NCI-H2196 (cell line): ENCODE measurements around the gene TPRG1L.
A peak's percentile ranks its signal among the peaks of the same experiment; 100 is the strongest.
"Not testable (repeated sequence)": the region's sequence is repeated elsewhere in the genome, so short reads cannot be mapped to it uniquely, and the experiment has no call there.

Source experiments
- DNase-seq: peaks from one replicate; lab custom pipeline; 2025; ENCODE audit not compliant: unreplicated experiment; lab: John Stamatoyannopoulos, UW

Gene TPRG1L

DNA sequence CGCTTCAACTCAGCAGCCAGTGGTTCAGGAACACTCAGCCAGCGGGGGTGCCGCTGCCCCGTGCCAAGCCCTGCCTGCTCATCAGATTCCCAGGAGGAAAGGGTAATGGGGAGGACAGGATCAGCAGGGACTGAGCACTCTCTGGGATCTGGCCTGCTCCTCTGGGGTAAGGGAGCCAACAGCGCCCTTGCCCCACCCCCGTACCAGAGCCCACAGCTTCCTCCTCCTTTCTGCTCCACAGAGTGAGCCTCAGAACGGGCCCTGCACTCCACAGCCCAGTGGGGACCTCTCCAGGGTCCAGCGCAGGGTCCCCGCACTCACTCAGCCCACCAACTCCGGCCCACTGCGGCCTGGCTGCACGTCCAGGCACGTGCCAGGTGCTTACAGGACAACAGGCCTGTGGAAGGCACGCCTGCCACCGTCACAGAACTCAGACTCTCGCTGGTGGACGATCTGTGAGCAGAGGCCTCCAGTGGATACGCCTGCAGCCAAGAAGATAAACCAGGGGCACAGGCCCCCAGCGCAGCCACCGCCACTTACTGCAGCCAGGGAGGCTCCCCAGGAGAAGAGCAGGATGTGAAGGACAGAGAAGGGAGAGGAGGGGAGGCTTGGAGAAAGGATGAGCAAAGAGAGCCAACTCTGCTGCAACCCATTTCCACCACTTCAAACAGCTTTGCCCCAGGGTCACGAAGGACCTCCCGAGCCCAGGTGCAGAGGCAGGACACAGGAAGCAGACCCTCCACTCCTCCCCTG lies 15.6 kb upstream of the TPRG1L start:
- DNase-seq, result no peak

DNA sequence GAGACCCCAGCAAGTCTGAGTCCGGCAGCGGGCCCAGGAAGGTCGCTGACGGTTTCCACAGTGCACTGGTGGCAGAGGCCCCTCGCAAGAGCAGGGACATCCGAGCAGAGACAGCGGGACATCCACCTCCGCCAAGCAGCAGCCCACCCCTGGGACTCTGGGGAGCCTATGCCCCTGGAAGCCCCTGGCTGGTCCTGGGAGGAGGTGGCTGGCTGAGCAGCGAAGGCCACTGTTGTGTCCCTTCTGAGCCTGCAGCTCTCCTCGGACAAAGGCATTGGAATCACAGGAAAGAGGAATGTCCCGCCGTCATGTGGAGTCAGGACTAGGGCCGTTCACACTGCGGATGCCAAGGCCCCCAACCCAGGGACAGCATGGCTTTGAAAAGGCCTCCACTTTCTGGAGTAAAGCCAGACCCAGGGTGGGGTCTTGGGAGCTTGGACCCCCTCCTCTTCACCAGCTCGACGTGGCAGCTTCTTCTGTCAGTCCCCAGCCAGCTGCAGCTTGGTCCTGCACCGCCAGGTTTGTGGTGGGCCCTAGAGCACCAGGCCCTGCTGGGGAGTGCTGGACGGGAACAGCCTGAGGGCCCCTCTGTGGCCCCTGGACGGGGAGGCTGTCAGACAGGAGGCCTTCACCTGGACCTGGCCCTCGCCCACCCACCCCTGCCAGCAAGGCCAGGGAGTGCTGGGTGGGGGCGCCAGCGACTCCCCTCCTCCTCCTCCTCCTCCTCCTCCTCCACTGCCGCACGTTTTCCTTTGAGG lies 14.9 kb upstream of the TPRG1L start:
- DNase-seq, result no peak

DNA sequence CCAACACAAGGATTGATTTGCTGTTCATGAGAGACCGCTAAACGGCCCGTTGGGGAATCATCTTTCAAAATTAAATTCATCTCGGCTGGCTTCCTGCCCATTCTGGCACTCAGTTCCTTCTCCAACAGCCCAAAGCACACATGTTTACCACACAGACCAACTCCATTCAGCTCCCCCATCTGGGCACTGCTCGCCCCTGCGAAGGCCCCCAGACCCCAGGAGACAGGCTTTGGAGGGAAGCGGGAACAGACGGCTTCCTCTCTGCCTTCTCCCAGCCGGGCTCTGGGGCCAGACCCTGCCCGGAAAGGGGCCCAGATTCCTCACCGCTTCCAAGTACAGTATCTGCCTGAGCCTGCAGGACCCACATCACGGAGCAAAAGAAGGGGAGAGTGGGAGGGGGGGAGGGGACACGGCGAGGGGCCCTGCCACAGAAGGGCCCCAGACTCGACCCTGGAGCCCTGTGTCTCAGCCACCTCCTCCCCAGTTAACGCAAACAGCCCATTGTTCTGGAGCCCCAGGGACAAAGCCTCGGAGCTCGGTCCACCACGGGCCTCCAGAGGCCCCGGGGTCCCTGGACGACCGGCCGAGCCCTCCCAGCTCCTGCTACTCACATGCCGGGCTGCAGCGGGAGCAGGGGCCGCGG lies 14.2 kb upstream of the TPRG1L start:
- peak; percentile 14 for DNase-seq

DNA sequence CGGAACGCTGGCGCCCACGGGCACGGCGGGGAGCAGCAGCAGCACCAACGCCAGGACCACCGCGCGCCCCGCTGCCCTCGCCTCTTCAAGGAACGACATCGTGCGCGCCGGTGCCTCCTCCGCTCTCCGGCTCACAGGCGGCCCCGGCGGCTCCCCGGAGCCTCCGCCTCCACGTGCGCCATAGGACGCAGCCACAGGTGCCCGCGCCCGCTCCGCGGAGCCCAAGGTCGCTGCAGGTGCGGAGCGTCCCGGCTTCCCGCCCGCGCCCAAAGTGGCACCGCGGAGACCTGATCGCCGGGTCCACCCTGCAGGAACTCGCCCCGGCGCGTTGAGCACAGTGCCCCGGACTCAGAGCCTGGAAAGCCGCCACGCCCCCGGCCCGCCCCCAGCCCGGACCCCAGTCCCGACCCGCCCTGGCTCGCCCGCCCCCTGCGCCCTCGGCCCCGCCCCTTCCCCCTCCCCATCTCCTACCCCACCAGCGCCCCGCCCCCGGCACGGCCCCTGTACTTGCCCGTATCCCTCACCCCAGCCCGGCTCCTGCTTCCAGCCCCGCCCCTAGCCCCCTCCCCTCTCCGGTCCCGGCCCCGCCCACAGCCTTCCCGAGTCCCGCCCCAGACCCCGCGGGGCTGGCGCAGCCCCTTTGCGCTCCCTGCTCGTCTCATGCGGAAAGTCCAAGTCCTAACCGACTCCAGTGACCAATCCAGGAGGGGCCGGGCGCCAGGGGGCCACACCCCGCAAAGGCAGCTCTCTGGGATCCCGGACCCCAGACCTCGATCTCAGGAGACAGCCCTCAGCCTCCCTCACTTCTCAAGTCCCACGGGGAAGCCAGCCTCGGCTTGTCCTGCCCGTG lies 13.4 kb upstream of the TPRG1L start, which contains the start of gene MEGF6:
MEGF6 (minus strand) TSS at position 339 of the 850 bp plus-strand sequence; CDS start at position 99, 240 bp downstream.
- DNase-seq, result peak; percentile 71

DNA sequence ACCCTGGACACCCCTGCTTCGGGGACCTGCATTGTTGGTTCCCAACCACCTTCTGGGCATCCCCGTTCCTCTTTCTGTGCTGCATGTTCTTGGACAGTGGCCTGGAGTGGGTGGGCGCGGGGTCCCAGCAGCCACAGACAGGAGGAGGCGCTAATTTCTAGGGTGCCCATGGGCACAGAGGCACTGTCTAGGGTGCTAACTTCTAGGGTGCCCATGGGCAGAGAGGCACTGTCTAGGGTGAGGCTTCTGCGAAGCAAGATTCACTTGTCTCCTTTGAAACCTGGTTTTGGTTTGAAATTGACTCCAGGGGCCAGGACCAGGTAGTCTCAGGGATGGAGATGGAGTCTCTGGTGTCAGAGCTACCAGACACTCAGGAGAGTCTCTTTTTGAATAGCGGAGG lies 12.7 kb upstream of the TPRG1L start:
- no peak for DNase-seq

DNA sequence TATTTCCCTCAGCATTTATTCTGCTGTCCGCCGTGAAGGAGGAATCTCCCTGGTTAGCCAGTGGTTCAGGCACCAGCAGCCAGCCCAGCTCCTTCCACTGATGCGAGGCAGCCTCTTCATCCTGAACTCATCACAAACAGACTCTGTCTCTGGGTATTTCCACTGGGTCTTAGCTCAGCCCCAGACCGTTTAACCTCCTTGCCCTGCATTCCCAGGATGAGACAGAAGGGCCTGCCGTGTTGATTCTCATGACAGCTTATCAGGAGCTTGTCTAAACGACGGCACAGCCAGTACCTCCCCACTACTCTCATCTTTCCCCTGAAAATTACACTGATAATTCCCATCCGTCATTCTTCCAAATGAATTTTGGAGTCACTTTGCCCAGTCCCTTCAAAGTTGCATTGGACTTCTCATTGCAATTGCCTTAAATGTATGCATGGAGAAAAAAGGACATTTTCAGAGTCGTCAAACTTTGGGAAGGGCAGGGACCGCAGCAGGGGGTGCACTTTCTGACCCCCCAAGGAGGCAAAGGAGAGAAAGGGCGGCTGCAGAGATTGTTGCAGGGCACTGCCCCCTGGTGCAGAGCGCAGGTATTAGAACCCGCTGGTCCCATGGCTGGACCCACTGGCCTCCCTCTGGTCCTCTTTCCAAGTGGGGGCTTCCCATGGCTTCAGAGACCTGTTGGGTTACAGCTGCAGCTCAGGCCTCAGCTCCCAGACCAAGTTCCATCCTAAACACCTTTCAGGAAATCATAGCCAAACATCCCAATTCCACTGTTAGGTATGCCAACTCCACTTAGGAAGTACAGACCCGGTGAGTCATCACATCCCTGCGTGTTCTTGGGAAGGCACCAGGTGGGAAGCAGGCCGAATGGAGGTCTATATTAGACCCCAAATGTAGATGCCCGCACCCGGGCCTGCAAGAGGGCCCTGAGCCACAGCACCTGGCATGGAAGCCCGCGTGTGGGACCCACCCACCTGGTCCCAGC lies 9.8 kb upstream of the TPRG1L start:
- peak; percentile 38 for DNase-seq

DNA sequence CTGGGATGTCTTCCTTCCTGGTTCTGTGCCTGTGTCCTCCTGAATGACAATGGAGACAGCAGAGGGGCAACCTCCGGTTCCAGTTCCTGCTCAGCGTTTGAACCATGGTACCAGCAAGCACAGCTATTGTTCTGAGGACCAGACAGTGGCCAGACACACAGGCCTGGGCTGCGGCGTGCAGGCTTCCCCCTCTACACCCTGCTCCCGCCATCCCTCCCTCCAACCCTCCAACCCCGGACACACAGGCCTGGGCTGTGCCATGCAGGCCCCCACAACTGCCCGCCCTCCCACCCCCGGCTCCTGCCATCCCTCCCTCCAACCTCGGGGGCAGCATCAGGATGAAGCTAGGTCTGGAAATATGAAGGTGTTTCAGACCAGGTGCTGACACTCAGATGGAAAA lies 8.0 kb upstream of the TPRG1L start:
- DNase-seq, result no peak

DNA sequence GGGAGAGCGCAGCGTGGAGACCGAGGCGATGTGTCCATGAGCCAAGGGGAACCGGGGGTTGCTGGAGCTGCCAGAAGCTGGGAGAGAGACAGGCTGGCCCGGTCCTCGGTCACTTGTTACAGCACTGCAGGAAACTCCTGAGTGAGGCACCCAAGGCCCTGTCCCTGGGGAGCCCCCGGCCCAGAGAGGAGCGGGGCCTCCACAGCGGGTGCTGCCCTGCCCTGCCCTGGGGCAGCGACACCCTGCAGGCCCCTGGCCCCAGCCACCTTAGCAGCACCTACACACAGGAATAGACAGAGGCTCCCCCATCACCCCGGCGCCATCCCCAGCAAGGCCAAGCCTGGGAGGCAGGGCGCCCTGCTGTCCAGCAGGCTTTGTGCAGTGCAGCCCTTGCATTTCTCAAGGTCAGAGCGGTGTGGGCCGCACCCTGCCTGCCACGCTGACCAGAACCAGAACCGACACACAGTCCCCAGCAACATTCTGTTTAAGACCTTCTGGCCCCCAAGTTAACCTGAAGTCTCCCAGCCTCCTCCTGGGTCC lies 6.9 kb upstream of the TPRG1L start:
- DNase-seq, result no peak

DNA sequence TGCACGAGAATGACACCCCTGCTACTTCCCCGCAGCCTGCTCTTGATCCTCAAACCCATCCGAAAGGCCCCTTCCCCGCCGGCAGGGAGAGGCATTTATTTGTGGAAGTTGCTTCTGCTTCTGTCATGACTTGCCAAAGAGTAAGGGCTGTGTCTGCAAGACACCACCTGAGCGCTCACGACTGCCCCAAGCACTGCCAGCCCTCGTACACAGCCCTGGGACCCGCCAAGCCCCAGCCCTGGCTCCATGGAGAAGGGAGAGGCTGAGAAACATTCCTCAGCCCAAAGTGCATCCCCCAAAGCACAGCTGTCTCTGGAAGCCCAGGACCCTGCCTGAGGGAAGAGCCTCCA lies 6.3 kb upstream of the TPRG1L start:
- no peak for DNase-seq

DNA sequence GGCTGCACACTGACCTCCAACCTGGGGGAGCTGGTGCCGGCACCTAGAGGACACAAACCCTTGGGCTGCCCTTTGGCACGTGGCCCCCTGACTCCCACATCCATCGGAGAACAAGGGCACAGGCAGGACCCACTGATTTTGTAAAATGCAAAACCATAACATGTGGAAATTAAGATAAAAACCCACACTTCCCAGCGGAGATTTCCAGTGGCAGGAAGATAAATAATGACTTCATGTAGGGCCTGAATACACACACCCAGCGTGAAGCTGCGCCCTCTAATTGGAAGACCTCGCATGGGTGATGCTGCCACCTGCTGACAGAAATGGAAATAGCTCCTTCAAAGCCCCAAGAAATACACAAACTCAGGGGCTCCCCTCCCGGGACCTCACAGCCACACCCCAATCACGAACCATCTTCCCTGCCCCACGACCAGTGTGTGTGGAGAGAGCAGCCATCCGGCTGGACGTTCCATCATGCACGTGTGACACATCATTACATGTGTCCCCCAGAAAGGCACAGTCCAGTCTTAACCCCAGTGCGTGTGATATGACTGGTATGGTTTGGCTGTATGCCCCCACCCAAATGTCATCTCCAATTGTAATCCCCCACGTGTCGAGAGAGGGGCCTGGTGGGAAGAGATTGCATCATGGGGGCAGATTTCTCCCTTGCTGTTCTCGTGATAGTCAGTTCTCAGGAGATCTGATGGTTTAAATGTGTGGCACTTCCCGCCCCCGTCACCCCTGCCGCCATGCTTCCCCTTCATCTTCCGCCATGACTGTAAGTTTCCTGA lies 5.7 kb upstream of the TPRG1L start:
- peak; percentile 79 for DNase-seq

DNA sequence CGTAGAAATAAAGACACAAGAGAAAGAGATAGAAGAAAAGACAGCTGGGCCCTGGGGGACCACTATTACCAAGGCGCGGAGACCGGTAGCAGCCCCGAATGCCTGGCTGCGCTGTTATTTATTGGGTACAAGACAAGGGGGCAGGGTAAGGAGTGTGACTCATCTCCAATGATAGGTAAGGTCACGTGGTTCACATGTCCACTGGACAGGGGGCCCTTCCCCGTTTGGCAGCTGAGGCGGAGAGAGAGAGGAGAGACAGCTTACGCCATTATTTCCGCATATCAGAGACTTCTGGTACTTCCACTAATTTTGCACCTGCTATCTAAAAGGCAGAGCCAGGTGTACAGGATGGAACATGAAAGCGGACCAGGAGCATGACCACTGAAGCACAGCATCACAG lies 4.1 kb upstream of the TPRG1L start:
- DNase-seq, result peak; percentile 47

DNA sequence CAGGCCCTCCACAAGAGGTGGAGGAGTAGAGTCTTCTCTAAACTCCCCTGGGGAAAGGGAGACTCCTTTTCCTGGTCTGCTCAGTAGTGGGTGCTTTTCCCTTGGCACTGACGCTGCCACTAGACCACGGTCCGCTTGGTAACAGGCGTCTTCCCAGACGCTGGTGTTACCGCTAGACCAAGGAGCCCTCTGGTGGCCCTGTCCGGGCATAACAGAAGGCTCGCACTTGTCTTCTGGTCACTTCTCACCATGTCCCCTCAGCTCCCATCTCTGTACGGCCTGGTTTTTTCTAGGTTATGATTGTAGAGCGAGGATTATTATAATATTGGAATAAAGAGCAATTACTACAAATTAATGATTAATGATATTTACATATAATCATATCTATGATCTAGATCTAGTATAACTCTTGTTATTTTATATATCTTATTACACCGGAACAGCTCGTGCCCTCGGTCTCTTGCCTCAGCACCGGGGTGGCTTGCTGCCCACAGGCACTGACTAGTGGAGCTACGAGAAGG lies 3.6 kb upstream of the TPRG1L start:
- peak; percentile 47 for DNase-seq

DNA sequence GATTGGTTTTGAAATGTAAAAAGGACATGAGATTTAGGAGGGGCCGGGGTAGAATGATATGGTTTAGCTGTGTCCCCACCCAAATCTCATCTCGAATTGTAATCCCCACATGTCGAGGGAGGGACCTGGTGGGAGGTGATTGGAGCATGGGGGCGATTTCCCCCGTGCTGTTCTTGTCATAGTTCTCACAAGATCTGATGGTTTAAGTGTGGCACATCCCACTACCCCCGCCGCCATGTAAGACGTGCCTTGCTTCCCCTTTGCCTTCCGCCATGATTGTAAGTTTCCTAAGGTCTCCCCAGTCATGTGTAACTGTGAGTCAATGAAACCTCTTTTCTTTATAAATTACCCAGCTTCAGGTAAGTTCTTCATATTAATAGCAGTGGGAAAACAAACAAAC lies 2.7 kb upstream of the TPRG1L start:
- not testable (repeated sequence) for DNase-seq

DNA sequence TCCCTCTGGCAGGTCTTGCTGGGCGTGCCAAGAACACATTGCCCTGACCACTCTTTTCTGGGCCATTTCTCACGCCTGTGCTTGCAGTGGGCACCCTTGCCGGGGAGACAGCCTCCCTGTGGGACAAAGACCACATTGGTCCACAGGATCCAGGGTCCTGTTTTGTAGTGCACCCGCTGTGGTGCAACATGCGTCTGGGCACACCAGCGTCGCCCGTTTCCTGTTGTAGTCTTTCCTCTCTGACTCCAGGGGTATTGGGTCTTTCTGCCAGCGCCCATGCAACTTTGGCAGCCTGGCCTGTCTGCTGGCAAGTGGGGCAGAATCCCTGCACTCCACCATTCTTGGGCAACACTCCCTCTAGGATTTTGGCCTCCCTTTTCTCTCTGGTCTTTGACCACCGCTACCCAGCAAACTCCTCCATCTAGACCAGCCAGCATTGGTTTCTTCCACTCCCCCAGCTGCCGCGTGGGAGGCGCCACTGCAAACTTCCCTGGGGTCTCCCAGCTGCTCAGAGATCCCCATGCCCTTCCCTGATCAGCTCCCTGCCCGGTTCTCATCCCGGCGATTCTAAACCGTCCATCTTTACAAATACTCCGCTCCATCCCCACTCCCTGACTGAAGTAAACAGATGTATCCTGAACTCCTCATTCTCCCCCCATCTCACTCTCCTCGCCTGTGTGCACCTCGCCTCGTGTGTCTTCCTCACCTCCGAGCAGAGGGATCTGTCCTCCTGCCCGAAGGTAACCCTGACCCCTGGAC lies 1.2 kb upstream of the TPRG1L start:
- no peak for DNase-seq

DNA sequence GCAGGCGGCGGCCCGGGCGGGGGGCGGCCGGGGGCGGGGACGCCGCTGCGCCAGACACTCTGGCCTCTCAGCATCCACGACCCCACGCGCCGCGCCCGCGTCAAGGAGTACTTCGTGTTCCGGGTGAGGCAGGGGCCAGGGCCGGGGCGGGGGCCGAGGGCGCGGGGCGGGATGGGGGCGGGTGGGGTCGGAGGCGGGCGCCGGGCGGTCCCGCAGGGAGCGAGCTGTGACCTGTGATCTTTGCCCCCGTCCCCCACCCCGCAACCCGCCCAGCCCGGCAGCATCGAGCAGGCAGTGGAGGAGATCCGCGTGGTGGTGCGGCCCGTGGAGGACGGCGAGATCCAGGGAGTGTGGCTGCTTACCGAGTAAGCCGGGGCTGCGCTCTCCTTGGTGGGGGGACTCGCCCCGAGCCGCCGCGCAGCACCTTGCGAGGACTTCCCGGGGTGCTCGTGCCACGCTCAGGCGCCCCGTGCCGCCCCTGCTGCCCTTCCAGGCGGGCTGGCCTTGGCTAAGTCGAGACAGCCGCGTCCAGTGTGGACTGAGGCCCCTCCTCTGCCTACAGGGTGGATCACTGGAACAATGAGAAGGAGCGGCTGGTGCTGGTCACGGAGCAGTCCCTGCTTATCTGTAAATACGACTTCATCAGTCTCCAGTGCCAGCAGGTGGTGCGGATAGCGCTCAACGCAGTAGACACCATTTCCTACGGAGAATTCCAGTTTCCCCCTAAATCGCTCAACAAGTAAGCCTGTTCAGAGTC lies 514 bp downstream of the TPRG1L start:
- peak; percentile 34 for DNase-seq

DNA sequence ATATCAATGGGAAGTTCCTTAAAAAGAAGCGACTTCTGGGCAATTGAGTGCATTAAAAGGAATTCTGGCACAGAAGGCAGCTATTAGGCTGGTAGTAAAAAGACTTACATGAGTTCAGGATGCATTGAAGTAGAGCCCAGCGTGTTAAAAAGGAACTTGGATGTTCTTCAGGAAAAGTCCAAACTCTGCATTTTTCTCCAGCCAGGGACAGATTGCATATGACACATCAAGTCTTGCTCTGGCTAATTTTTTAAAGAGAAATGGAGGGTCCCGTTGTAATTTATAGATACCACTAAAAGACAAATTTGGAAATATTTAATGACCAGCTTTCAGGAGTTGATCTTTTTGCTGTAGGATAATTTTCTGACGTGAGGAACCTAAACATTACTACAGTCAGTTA lies 1.2 kb downstream of the TPRG1L start:
- no peak for DNase-seq
